SKM-1 treated with dmso at 0.1 percent for 144 hours (cell line): ENCODE measurements around the gene CYP4B1.
"Not testable (repeated sequence)": the region's sequence is repeated elsewhere in the genome, so short reads cannot be mapped to it uniquely, and the experiment has no call there.

Experiments used
- DNase-seq: peaks from one replicate; lab custom pipeline; 2025; ENCODE audit not compliant: unreplicated experiment; lab: John Stamatoyannopoulos, UW

Gene CYP4B1

GRCh38 chr1:46798810-46799209 is at the start of gene CYP4B1:
Gene CYP4B1, plus strand, starts transcription at chr1:46799046. Its CDS starts 36 bp downstream, at chr1:46799082.
- no peak for DNase-seq

- DNase-seq: no peak
These were observed 49.4 kb upstream of the CYP4B1 start for GRCh38 chr1:46749404-46749803.

GRCh38 chr1:46749921-46750404 is 48.9 kb upstream of the CYP4B1 start:
- no peak for DNase-seq

- DNase-seq: no peak
These were observed 44.9 kb upstream of the CYP4B1 start for GRCh38 chr1:46753985-46754384.

GRCh38 chr1:46754707-46755106 is 44.1 kb upstream of the CYP4B1 start:
- not testable (repeated sequence) for DNase-seq

GRCh38 chr1:46755121-46755520 is 43.7 kb upstream of the CYP4B1 start:
- no peak for DNase-seq

GRCh38 chr1:46757247-46757955 is 41.4 kb upstream of the CYP4B1 start:
- no peak for DNase-seq

GRCh38 chr1:46757956-46758528 is 40.8 kb upstream of the CYP4B1 start:
- DNase-seq: no peak

- DNase-seq: no peak
These were observed 38.2 kb upstream of the CYP4B1 start for GRCh38 chr1:46760558-46761166.

GRCh38 chr1:46761740-46762139 is 37.1 kb upstream of the CYP4B1 start:
- no peak for DNase-seq

GRCh38 chr1:46764402-46764801 is 34.4 kb upstream of the CYP4B1 start:
- no peak for DNase-seq

- DNase-seq: no peak
These were observed 31.1 kb upstream of the CYP4B1 start for GRCh38 chr1:46767649-46768282.

- no peak for DNase-seq
These were observed 30.4 kb upstream of the CYP4B1 start for GRCh38 chr1:46768445-46768844.

- DNase-seq: no peak
These were observed 29.7 kb upstream of the CYP4B1 start for GRCh38 chr1:46769028-46769740.

GRCh38 chr1:46770541-46770940 is 28.3 kb upstream of the CYP4B1 start:
- no peak for DNase-seq

- no peak for DNase-seq
These were observed 26.3 kb upstream of the CYP4B1 start for GRCh38 chr1:46772571-46772970.

GRCh38 chr1:46774297-46774696 is 24.5 kb upstream of the CYP4B1 start:
- DNase-seq: no peak

GRCh38 chr1:46778456-46778855 is 20.4 kb upstream of the CYP4B1 start:
- not testable (repeated sequence) for DNase-seq

GRCh38 chr1:46784666-46785065 is 14.2 kb upstream of the CYP4B1 start:
- DNase-seq: no peak

GRCh38 chr1:46788634-46789033 is 10.2 kb upstream of the CYP4B1 start:
- DNase-seq: not testable (repeated sequence)

GRCh38 chr1:46790446-46791101 is 8.3 kb upstream of the CYP4B1 start:
- DNase-seq: no peak
